AG04450 (cell line): ENCODE results near the gene AUTS2. TPM values are rescaled to one million over a fixed set of nuclear protein-coding genes. Genes with fewer than 3 reads are reported as not detected.

Experiments used
- CTCF ChIA-PET: fragments of 300-600, 350-600 bp; formaldehyde crosslinking; extraction: SDS; loops from one replicate; lab custom pipeline; 2022; ENCODE audit warnings: antibody characterized with exemption, inconsistent platforms; lab: Charles Lee
- POLR2A ChIA-PET: fragments of 350-600 bp; formaldehyde crosslinking; extraction: SDS; loops from one replicate; lab custom pipeline; 2021; ENCODE audit warnings: antibody characterized with exemption, inconsistent platforms; lab: Yijun Ruan, JAX
- DNase-seq: peaks from one replicate; pipeline ENCODE4 v3.0.0-alpha.2; 2011; ENCODE audit warnings: low read depth, low spot score
- H3K27ac ChIP-seq: one replicate; pipeline ENCODE4 v1.5.1; 2012; ENCODE audit warnings: low read depth, low read length, control low read depth
- H3K27me3 ChIP-seq: one replicate; pipeline ENCODE4 v1.6.0; 2012; ENCODE audit warnings: low read length; ENCODE audit not compliant: control insufficient read depth, insufficient read depth
- H3K4me3 ChIP-seq: 2 replicates; pipeline ENCODE4 v1.5.1; 2011; ENCODE audit warnings: mild to moderate bottlenecking, low read depth, low read length, control low read depth
- H3K9me3 ChIP-seq: 2 replicates; pipeline ENCODE4 v1.5.1; 2012; ENCODE audit warnings: low read length; ENCODE audit not compliant: control insufficient read depth, insufficient read depth
- CTCF ChIP-seq: IDR thresholded peaks from 2 replicates; pipeline ENCODE4 v1.5.1; 2011; ENCODE audit warnings: low read depth, low read length, control low read depth, inconsistent platforms
- polyA plus RNA-seq: library from polyadenylated mRNA; depleted of rRNA; stranded (reverse); fragments of >200 nt; gene quantifications from 2 replicates; pipeline ENCODE4 v1.2.3, GENCODE V29; 2011

Gene AUTS2
- polyA plus RNA-seq, 1 experiment, result 1.5 TPM

DNA sequence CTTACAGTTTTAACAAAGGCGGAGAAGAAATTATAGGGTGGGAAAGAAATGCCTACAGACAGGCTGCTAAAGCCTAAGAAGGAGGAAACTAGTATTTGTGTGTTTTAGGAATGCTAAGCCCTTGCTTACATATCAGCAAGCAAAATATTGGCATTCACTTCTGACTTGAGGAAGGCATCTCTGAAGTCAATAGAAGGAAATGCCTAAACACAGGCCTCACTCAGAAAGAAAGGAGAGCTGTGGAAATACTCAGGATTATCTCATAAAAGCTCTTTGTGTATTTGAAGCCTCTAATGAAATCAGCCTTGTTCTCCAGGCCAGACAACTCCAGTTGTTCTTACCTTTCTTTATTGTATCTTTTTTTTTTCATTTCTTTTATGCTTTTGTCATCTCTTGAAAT is 158.0 kb downstream of the AUTS2 start:
- Histone ChIP-seq H3K4me3 (no peak overlapping the region), H3K9me3 (no peaks in the 10 kb centered on the region), H3K27ac (no peak overlapping the region), H3K27me3 (no peaks in the 10 kb centered on the region)
- ChIA-PET POLR2A (no interaction called here), CTCF (no interaction called here)
- DNase-seq, result no peak
- TF ChIP-seq CTCF, result no peak

GRCh38 chr7:69757528-69757927 is 159.3 kb downstream of the AUTS2 start:
- Histone ChIP-seq H3K9me3 (no peaks in the 10 kb centered on the region), H3K27ac (no peak overlapping the region), H3K27me3 (no peaks in the 10 kb centered on the region), H3K4me3 (no peak overlapping the region)
- no peak for TF ChIP-seq CTCF
- ChIA-PET CTCF (no interaction called here), POLR2A (no interaction called here)
- no peak for DNase-seq

- CTCF ChIA-PET, result no interaction called here
- H3K27me3 ChIP-seq, result no peaks in the 10 kb centered on the region
- no peak for DNase-seq
- POLR2A ChIA-PET, result no interaction called here
- no peak overlapping the region for H3K27ac ChIP-seq
- no peaks in the 10 kb centered on the region for H3K9me3 ChIP-seq
- no peak overlapping the region for H3K4me3 ChIP-seq
- no peak for TF ChIP-seq CTCF
Observed at GRCh38 chr7:69757981-69758430, 159.7 kb downstream of the AUTS2 start.

DNA sequence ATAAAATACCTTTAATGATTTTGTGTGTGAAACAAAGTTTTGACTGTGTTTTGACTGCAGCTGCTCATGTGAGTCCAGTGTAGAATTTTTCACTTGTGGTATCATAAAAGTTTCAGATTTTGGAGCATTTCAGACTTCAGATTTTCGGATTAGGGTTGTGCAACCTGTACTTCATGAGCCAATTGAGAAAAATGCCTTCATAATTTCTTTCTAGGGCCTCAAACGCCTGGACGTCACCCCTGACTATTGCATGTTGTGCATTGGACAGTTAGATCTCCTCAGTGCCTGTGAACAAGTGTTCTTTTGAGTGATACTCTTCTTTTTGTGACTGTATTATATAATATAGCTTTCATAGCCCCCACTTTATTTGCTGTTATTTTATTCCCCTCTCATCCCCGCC is 161.1 kb downstream of the AUTS2 start:
- Histone ChIP-seq H3K27me3 (no peaks in the 10 kb centered on the region), H3K4me3 (no peak overlapping the region), H3K9me3 (no peaks in the 10 kb centered on the region), H3K27ac (no peak overlapping the region)
- DNase-seq, result no peak
- ChIA-PET POLR2A (no interaction called here), CTCF (no interaction called here)
- no peak for TF ChIP-seq CTCF

GRCh38 chr7:69761290-69761922 is 163.1 kb downstream of the AUTS2 start:
- Histone ChIP-seq H3K27me3 (no peaks in the 10 kb centered on the region), H3K4me3 (no peak overlapping the region), H3K9me3 (no peaks in the 10 kb centered on the region), H3K27ac (no peak overlapping the region)
- no peak for TF ChIP-seq CTCF
- POLR2A ChIA-PET, result no interaction called here
- no peak for DNase-seq
- CTCF ChIA-PET, result no interaction called here
